K562 (cell line): Measurements from ENCODE around the gene RAD1. TPM values are rescaled to one million over a fixed set of nuclear protein-coding genes. Genes with fewer than 3 reads are reported as not detected.

Experiments
- BCL6 ChIP-seq: fragments of 250-450 bp; sonication (Bioruptor Pico); IDR thresholded peaks from 2 replicates; pipeline ENCODE4 v1.4.0; 2020
- BHLHE40 ChIP-seq: IDR thresholded peaks from 2 replicates; pipeline ENCODE4 v1.6.1; 2011; ENCODE audit warnings: low read length, improper control_type of control experiment
- DNMT1 ChIP-seq: fragments of 450-650 bp; IDR thresholded peaks from 2 replicates; pipeline ENCODE4 v1.6.1; 2016; ENCODE audit warnings: antibody characterized with exemption, mild to moderate bottlenecking
- IFI16 ChIP-seq: fragments of 250-450 bp; sonication (Bioruptor Pico); IDR thresholded peaks from 2 replicates; pipeline ENCODE4 v2.1.2; 2022; ENCODE audit warnings: mild to moderate bottlenecking, inconsistent platforms
- MAX ChIP-seq: sonication (generic); formaldehyde crosslinking; IDR thresholded peaks from 2 replicates; pipeline ENCODE4 v1.9.0; 2022; ENCODE audit warnings: mild to moderate bottlenecking, missing genetic modification reagents
- NR3C1 ChIP-seq: sonication (generic); formaldehyde crosslinking; IDR thresholded peaks from 2 replicates; pipeline ENCODE4 v1.8.1; 2022; ENCODE audit warnings: missing genetic modification reagents
- OTX1 ChIP-seq: fragments of 450-650 bp; formaldehyde crosslinking; IDR thresholded peaks from 2 replicates; pipeline ENCODE4 v1.4.0; 2022; ENCODE audit warnings: mild to moderate bottlenecking
- PRMT5 ChIP-seq: sonication (generic); formaldehyde crosslinking; IDR thresholded peaks from 2 replicates; pipeline ENCODE4 v1.5.0; 2020; ENCODE audit warnings: missing genetic modification reagents
- PYGO2 ChIP-seq: fragments of 450-650 bp; IDR thresholded peaks from 2 replicates; pipeline ENCODE4 v1.6.1; 2016; ENCODE audit warnings: mild to moderate bottlenecking, missing genetic modification characterization, moderate library complexity, missing compliant biosample characterization
- SMAD3 ChIP-seq: fragments of 450-650 bp; formaldehyde crosslinking; conservative IDR thresholded peaks from 2 replicates; pipeline ENCODE4 v1.4.0; 2020; ENCODE audit warnings: mild to moderate bottlenecking
- TAF7 ChIP-seq: fragments of 450-650 bp; IDR thresholded peaks from 2 replicates; pipeline ENCODE4 v1.6.1; 2016; ENCODE audit warnings: missing genetic modification characterization, missing compliant biosample characterization
- TEAD1 ChIP-seq, 2 experiments: fragments of 450-650 bp in 1 of 2; sonication (generic) in 1 of 2; formaldehyde crosslinking; IDR thresholded peaks; 2 replicates each; pipeline versions ENCODE4 v1.4.0 to v1.8.0; 2020 to 2022; ENCODE audit warnings: mild to moderate bottlenecking in 2 of 2, missing genetic modification reagents in 1 of 2
- ZBTB5 ChIP-seq: fragments of 450-650 bp; IDR thresholded peaks from 2 replicates; pipeline ENCODE4 v1.6.1; 2017; ENCODE audit warnings: antibody characterized with exemption
- ZKSCAN1 ChIP-seq: fragments of 150-350 bp; IDR thresholded peaks from 2 replicates; pipeline ENCODE4 v1.6.1; 2016; ENCODE audit warnings: low read depth, low read length
- ZNF217 ChIP-seq: sonication (generic); formaldehyde crosslinking; IDR thresholded peaks from 2 replicates; pipeline ENCODE4 v1.8.0; 2022; ENCODE audit warnings: mild to moderate bottlenecking, missing genetic modification reagents
- ZNF512 ChIP-seq: IDR thresholded peaks from 2 replicates; pipeline ENCODE4 v1.6.1; 2016; ENCODE audit warnings: missing genetic modification characterization, missing compliant biosample characterization
- ZNF584 ChIP-seq: fragments of 200-800 bp; sonication (Bioruptor generic); IDR thresholded peaks from 2 replicates; pipeline ENCODE4 v1.6.1; 2016; ENCODE audit warnings: low read depth, mild to moderate bottlenecking, missing genetic modification characterization, missing compliant biosample characterization
- ZNF609 ChIP-seq: sonication (generic); formaldehyde crosslinking; IDR thresholded peaks from 2 replicates; pipeline ENCODE4 v1.8.1; 2023; ENCODE audit warnings: missing genetic modification reagents, mild to moderate bottlenecking, borderline replicate concordance
- polyA plus RNA-seq, 8 experiments: library from polyadenylated mRNA; depleted of rRNA in 4 of 8; stranded (reverse) in 5 of 8; unstranded in 3 of 8; fragments of >200 nt; fragmentation: Nextera tagmentation in 2 of 8; fragmentation: Illumina TruSeq in 1 of 8; extraction: Ambion mirVana in 2 of 8; extraction: Trizol in 1 of 8; gene quantifications; 2 replicates each; pipeline versions ENCODE4 v1.2.1 to v1.2.3, GENCODE V29; 2011 to 2014; ENCODE audit warnings: inconsistent platforms in 1 of 8, missing spikeins in 1 of 8
- total RNA-seq, 7 experiments: library from RNA; depleted of rRNA in 6 of 7; stranded (reverse); fragments of >200 nt in 6 of 7; fragmentation: Illumina TruSeq in 2 of 7; extraction: Trizol in 2 of 7; gene quantifications; 2 replicates each; pipeline versions ENCODE4 v1.2.1 to v1.2.3, GENCODE V29; 2011 to 2021; ENCODE audit warnings: low replicate concordance in 1 of 7

The RAD1 gene
- total and polyA plus RNA-seq, 9 of the 15 experiments (the other 6 are each of a cell fraction or from before 2014, with no cell fraction given), result 44.5 to 148 (median 60.8) TPM

GRCh38 chr5:34914671-34915138 is 599 bp downstream of the RAD1 start (continued):
- TF ChIP-seq ZNF609 (CRISPR knock-in tag) (no peak), IFI16 (CRISPR knock-in tag) (no peak), MAX (CRISPR knock-in tag) (no peak; the same call in none of the 2 replicates), ZKSCAN1 (no peak), ZNF584 (CRISPR knock-in tag) (no peak), DNMT1 (no peak), TEAD1 (CRISPR knock-in tag; IDR thresholded peaks at IDR 0.05) (0 out of 4 replicates have a peak, but pooled peaks of 1 of the 2 experiments have one; percentile 13), ZNF217 (CRISPR knock-in tag) (no peak), OTX1 (no peak), ZNF512 (tag) (0 out of 2 replicates have a peak, but pooled peaks have one; percentile 7), BHLHE40 (no peak), NR3C1 (CRISPR knock-in tag) (0 out of 2 replicates have a peak, but pooled peaks have one; percentile 6), BCL6 (CRISPR knock-in tag) (no peak), PYGO2 (no peak), ZBTB5 (no peak), SMAD3 (CRISPR knock-in tag) (no peak), PRMT5 (CRISPR knock-in tag) (no peak), TAF7 (tag) (no peak)
